Measurements from ENCODE around the gene BTBD9.

The BTBD9 gene

GRCh38 chr6:38244869-38245268, 394.9 kb downstream of the BTBD9 start:
- H3K36me3 ChIP-seq (ENCODE audit: insufficient read depth, low read length): no peaks in the 10 kb centered on the region
- H3K27me3 ChIP-seq (ENCODE audit: insufficient read depth, low read length, poor library complexity): no peaks in the 10 kb centered on the region
- H4K20me1 ChIP-seq (ENCODE audit: insufficient read depth, low read length): no peaks in the 10 kb centered on the region
- no peaks in the 10 kb centered on the region for H3K4me1 ChIP-seq (ENCODE audit: insufficient read depth, low read length)
- no peaks in the 10 kb centered on the region for H3K79me2 ChIP-seq (ENCODE audit: insufficient read depth, low read length)
- TF ChIP-seq CTCF (IDR thresholded peaks at IDR 0.05; ENCODE audit: borderline replicate concordance, extremely low read depth, low read length, poor library complexity, severe bottlenecking): no peak
- ATAC-seq (ENCODE audit: insufficient read depth, low read depth) (no peak), DNase-seq (no peak)
- H3K9ac ChIP-seq (ENCODE audit: low read depth, low read length): no peak overlapping the region
- no peak overlapping the region for H2AFZ ChIP-seq (ENCODE audit: low read depth, low read length)
- no peak overlapping the region for H3K4me2 ChIP-seq (ENCODE audit: insufficient read depth, low read length)
- H3K27ac ChIP-seq (ENCODE audit: low read length): no peak overlapping the region
- H3K4me3 ChIP-seq (ENCODE audit: low read depth in 1 of 2, low read length in 2 of 2): no peak overlapping the region
- no peaks in the 10 kb centered on the region for H3K9me3 ChIP-seq (ENCODE audit: insufficient read depth, low read length, severe bottlenecking)

GRCh38 chr6:38241200-38241871, 398.4 kb downstream of the BTBD9 start:
- Histone ChIP-seq H3K9me3 (ENCODE audit: insufficient read depth, low read length, severe bottlenecking) (no peaks in the 10 kb centered on the region), H3K4me1 (ENCODE audit: insufficient read depth, low read length) (no peaks in the 10 kb centered on the region), H4K20me1 (ENCODE audit: insufficient read depth, low read length) (no peaks in the 10 kb centered on the region), H3K36me3 (ENCODE audit: insufficient read depth, low read length) (no peaks in the 10 kb centered on the region), H3K27ac (ENCODE audit: low read length) (no peak overlapping the region), H3K4me3 (ENCODE audit: low read depth in 1 of 2, low read length in 2 of 2) (no peak overlapping the region), H3K9ac (ENCODE audit: low read depth, low read length) (no peak overlapping the region), H3K79me2 (ENCODE audit: insufficient read depth, low read length) (no peaks in the 10 kb centered on the region), H3K27me3 (ENCODE audit: insufficient read depth, low read length, poor library complexity) (no peaks in the 10 kb centered on the region), H3K4me2 (ENCODE audit: insufficient read depth, low read length) (no peak overlapping the region), H2AFZ (ENCODE audit: low read depth, low read length) (no peak overlapping the region)
- no peak for ATAC-seq (ENCODE audit: insufficient read depth, low read depth)
- DNase-seq: no peak
- TF ChIP-seq EZH2 (IDR thresholded peaks at IDR 0.05; ENCODE audit: borderline replicate concordance, low read depth, low read length, severe bottlenecking) (no peak), CTCF (IDR thresholded peaks at IDR 0.05; ENCODE audit: borderline replicate concordance, extremely low read depth, low read length, poor library complexity, severe bottlenecking) (no peak)

GRCh38 chr6:38239719-38240451, 399.8 kb downstream of the BTBD9 start:
- Histone ChIP-seq H3K79me2 (ENCODE audit: insufficient read depth, low read length) (no peaks in the 10 kb centered on the region), H3K27ac (ENCODE audit: low read length) (no peak overlapping the region), H3K4me3 (ENCODE audit: low read depth in 1 of 2, low read length in 2 of 2) (no peak overlapping the region), H3K9ac (ENCODE audit: low read depth, low read length) (no peak overlapping the region), H3K4me2 (ENCODE audit: insufficient read depth, low read length) (no peak overlapping the region), H3K36me3 (ENCODE audit: insufficient read depth, low read length) (no peaks in the 10 kb centered on the region), H2AFZ (ENCODE audit: low read depth, low read length) (no peak overlapping the region), H3K9me3 (ENCODE audit: insufficient read depth, low read length, severe bottlenecking) (no peaks in the 10 kb centered on the region), H3K27me3 (ENCODE audit: insufficient read depth, low read length, poor library complexity) (no peaks in the 10 kb centered on the region), H4K20me1 (ENCODE audit: insufficient read depth, low read length) (no peaks in the 10 kb centered on the region), H3K4me1 (ENCODE audit: insufficient read depth, low read length) (no peaks in the 10 kb centered on the region)
- DNase-seq (no peak), ATAC-seq (ENCODE audit: insufficient read depth, low read depth) (no peak)
- no peak for TF ChIP-seq CTCF (IDR thresholded peaks at IDR 0.05; ENCODE audit: borderline replicate concordance, extremely low read depth, low read length, poor library complexity, severe bottlenecking)
- TF ChIP-seq EZH2 (IDR thresholded peaks at IDR 0.05; ENCODE audit: borderline replicate concordance, low read depth, low read length, severe bottlenecking): no peak

All from DND-41 (cell line).